Measurements from ENCODE around the gene TPM1.

TPM1 gene

GRCh38 chr15:63018639-63019038 lies 23.9 kb upstream of the TPM1 start:
- DNase-seq: no peak

- no peak for DNase-seq
These were observed 22.9 kb upstream of the TPM1 start for GRCh38 chr15:63019511-63020109.

- no peak for DNase-seq
These were observed 22.4 kb upstream of the TPM1 start for GRCh38 chr15:63020128-63020527.

GRCh38 chr15:63020759-63021430 lies 21.7 kb upstream of the TPM1 start:
- DNase-seq: no peak

GRCh38 chr15:63022181-63022580 lies 20.4 kb upstream of the TPM1 start:
- no peak for DNase-seq

GRCh38 chr15:63022663-63023062 lies 19.9 kb upstream of the TPM1 start:
- DNase-seq: no peak

GRCh38 chr15:63023351-63023945 lies 19.1 kb upstream of the TPM1 start:
- no peak for DNase-seq

- no peak for DNase-seq
These were observed 17.1 kb upstream of the TPM1 start for GRCh38 chr15:63025460-63025859.

GRCh38 chr15:63027646-63028045 lies 14.9 kb upstream of the TPM1 start:
- no peak for DNase-seq

GRCh38 chr15:63028442-63029110 lies 14.0 kb upstream of the TPM1 start:
- DNase-seq: no peak

GRCh38 chr15:63029676-63030075 lies 12.9 kb upstream of the TPM1 start:
- no peak for DNase-seq

- no peak for DNase-seq
These were observed 12.4 kb upstream of the TPM1 start for GRCh38 chr15:63030101-63030551.

- DNase-seq: no peak
These were observed 8.0 kb upstream of the TPM1 start for GRCh38 chr15:63034578-63034977.

GRCh38 chr15:63035253-63035652 lies 7.3 kb upstream of the TPM1 start:
- no peak for DNase-seq

- no peak for DNase-seq
These were observed 6.6 kb upstream of the TPM1 start for GRCh38 chr15:63035977-63036376.

- DNase-seq: no peak
These were observed 4.4 kb upstream of the TPM1 start for GRCh38 chr15:63037976-63038720.

- no peak for DNase-seq
These were observed 3.4 kb upstream of the TPM1 start for GRCh38 chr15:63038926-63039673.

- no peak for DNase-seq
These were observed 2.7 kb upstream of the TPM1 start for GRCh38 chr15:63039811-63040210.

- no peak for DNase-seq
These were observed 2.0 kb upstream of the TPM1 start for GRCh38 chr15:63040509-63040908.

- DNase-seq: no peak
These were observed 1.6 kb upstream of the TPM1 start for GRCh38 chr15:63040954-63041353.

- DNase-seq: no peak
These were observed 1.1 kb upstream of the TPM1 start for GRCh38 chr15:63041402-63041973.

GRCh38 chr15:63042877-63043334 lies 359 bp downstream of the TPM1 start:
- no peak for DNase-seq

All from hippocampal formation (tissue), 2 donors.